ENCODE results near the gene CACNA1S.
A peak's percentile ranks its signal among the peaks of the same experiment; 100 is the strongest.

The CACNA1S gene

DNA sequence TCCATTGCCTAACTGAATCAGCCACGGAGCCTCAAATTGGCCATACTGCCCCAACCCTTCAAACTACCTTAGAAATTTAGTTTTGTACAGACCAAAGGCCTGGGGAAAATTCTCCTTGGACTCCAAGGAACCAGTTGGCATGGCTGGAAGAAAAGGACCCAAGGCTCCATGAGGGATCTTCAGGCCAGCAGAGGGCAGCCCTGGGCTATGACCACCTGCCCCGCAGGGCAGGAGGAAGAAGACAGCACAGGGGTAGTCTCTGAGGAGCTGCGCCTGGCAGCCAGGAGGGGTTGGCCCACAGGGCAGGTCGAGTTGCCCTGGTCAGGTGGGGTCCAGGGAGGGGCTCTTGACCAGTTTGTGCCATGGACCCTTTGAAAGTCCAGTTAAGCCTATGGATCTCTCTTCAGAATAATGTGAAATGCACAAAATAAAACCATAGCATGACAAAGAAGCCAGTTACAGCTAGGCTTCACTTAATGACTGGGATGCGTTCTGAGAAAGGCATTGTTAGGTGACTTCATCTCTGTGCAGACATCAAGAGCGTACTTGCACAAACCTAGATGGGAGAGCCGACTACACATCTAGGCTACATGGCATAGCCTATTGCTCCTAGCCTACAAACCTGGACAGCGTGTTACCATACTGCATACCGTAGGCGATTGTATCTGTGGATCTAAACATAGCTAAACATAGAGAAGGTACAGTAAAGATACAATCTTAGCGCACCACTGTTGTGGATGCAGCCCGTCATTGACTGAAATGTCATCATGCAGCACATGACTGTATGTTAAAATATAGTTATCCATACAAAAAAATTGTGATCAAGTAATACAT is 26.1 kb downstream of the CACNA1S start:
- peak; percentile 50 for DNase-seq (ENCODE audit: low read depth)
- no peak for TF ChIP-seq POLR2A (IDR thresholded peaks at IDR 0.05; ENCODE audit: extremely low read depth, insufficient read length)
- peak; percentile 54; the same call in 1 of the 2 replicates for TF ChIP-seq MYC (IDR thresholded peaks at IDR 0.05; ENCODE audit: low read depth, low read length)
- TF ChIP-seq, protein P1, sequence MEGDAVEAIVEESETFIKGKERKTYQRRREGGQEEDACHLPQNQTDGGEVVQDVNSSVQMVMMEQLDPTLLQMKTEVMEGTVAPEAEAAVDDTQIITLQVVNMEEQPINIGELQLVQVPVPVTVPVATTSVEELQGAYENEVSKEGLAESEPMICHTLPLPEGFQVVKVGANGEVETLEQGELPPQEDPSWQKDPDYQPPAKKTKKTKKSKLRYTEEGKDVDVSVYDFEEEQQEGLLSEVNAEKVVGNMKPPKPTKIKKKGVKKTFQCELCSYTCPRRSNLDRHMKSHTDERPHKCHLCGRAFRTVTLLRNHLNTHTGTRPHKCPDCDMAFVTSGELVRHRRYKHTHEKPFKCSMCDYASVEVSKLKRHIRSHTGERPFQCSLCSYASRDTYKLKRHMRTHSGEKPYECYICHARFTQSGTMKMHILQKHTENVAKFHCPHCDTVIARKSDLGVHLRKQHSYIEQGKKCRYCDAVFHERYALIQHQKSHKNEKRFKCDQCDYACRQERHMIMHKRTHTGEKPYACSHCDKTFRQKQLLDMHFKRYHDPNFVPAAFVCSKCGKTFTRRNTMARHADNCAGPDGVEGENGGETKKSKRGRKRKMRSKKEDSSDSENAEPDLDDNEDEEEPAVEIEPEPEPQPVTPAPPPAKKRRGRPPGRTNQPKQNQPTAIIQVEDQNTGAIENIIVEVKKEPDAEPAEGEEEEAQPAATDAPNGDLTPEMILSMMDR (IDR thresholded peaks at IDR 0.05; ENCODE audit: low read depth, low read length) = peak; percentile 70
- TF ChIP-seq, protein P2, sequence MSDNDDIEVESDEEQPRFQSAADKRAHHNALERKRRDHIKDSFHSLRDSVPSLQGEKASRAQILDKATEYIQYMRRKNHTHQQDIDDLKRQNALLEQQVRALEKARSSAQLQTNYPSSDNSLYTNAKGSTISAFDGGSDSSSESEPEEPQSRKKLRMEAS (IDR thresholded peaks at IDR 0.05; ENCODE audit: low read depth, low read length) = peak; percentile 37; the same call in 1 of the 2 replicates

DNA sequence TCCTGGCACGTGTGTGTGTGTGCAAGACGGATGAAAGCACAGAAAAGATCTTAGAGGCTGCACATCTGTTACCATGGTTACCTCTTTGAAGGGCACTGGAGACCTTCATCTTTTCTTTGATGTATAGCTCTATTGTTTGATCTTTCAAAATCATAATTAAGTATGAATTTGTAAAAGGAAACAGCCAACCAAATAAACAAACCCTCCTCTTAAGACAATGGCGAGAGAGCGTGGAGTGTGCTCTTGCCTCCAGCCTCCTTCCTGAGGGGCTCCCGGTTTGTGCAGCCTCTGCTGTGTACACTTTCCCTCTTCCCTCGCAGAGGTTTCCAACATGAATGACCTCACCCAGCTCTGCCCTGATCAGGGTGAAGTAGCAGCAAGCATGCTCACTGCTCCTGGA is 27.9 kb downstream of the CACNA1S start:
- no peak overlapping the region for H3K4me3 ChIP-seq (ENCODE audit: low read depth, low read length)
- no peak for DNase-seq (ENCODE audit: low read depth)
- TF ChIP-seq MYC (IDR thresholded peaks at IDR 0.05; ENCODE audit: low read depth, low read length) (no peak), POLR2A (IDR thresholded peaks at IDR 0.05; ENCODE audit: extremely low read depth, insufficient read length) (no peak)
- TF ChIP-seq, protein P1 (IDR thresholded peaks at IDR 0.05; ENCODE audit: low read depth, low read length) = no peak
- TF ChIP-seq, protein P2 (IDR thresholded peaks at IDR 0.05; ENCODE audit: low read depth, low read length) = no peak

More for the DNA sequence above, 26.1 kb downstream of the CACNA1S start:
- H3K4me3 ChIP-seq (ENCODE audit: low read depth, low read length) = no peak overlapping the region

DNA sequence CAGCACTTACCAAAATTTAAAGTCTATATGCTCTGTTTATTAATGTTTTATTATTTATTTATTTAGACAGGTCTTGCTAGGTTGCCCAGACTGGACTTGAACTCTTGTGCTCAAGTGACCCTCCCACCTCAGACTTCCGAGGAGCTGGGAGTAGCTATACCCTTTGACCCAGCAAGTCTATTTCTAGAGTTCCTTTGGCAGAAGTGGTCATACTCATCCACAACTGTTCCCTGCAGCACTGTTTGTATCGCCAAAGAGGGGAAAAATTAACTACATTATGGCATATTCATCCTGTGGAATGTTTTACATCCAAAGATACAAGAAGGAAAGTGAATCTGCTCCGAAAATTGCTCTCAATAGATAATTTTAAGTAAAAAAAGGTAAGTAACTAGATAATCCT is 28.5 kb downstream of the CACNA1S start:
- TF ChIP-seq, protein P1 (IDR thresholded peaks at IDR 0.05; ENCODE audit: low read depth, low read length) = no peak
- TF ChIP-seq MYC (IDR thresholded peaks at IDR 0.05; ENCODE audit: low read depth, low read length) (no peak), POLR2A (IDR thresholded peaks at IDR 0.05; ENCODE audit: extremely low read depth, insufficient read length) (no peak)
- TF ChIP-seq, protein P2 (IDR thresholded peaks at IDR 0.05; ENCODE audit: low read depth, low read length) = no peak

DNA sequence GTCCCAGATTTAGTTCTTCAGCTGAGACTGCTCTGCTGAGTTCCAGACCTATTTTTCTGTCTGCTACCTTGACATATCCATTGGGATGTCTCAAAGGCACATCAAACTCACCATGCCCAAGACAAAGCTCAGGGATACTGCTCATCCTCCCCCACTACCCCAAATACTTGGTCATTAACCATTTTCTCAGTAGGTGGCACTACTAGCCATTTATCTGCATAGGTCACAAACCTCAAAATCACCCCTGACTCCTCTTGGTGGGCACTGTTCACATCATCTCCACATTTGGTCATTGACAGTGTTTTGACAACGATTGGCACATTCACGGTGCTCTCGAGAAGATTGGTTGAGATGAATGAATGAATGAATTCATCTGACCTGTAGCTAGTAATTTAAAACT is 32.1 kb downstream of the CACNA1S start:
- TF ChIP-seq MYC (IDR thresholded peaks at IDR 0.05; ENCODE audit: low read depth, low read length) (no peak), POLR2A (IDR thresholded peaks at IDR 0.05; ENCODE audit: extremely low read depth, insufficient read length) (no peak)
- TF ChIP-seq, protein P2 (IDR thresholded peaks at IDR 0.05; ENCODE audit: low read depth, low read length) = no peak
- TF ChIP-seq, protein P1 (IDR thresholded peaks at IDR 0.05; ENCODE audit: low read depth, low read length) = no peak
- H3K4me3 ChIP-seq (ENCODE audit: low read depth, low read length) = no peak overlapping the region
- peak; percentile 14 for DNase-seq (ENCODE audit: low read depth)

More for the DNA sequence above, 28.5 kb downstream of the CACNA1S start:
- no peak overlapping the region for H3K4me3 ChIP-seq (ENCODE audit: low read depth, low read length)
- DNase-seq (ENCODE audit: low read depth) = no peak

DNA sequence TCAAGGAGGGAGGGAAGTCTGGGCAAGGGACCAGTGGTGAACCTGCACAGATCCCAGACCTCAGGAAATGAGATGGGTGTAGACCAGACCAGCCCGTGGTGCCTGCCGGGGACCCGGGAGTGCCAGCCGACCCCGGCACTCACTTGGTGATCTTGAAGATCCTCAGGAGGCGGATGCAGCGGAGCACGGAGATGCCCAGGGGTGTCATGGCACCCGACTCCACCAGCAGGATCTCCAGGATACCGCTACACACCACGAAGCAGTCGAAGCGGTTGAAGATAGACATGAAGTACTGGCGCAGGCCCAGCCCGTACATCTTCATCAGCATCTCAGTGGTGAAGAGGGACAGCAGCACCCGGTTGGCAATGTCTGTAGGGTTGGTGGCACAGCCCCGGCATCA is 34.5 kb downstream of the CACNA1S start:
- TF ChIP-seq, protein P1 (IDR thresholded peaks at IDR 0.05; ENCODE audit: low read depth, low read length) = no peak
- no peak for TF ChIP-seq MYC (IDR thresholded peaks at IDR 0.05; ENCODE audit: low read depth, low read length)
- TF ChIP-seq POLR2A (IDR thresholded peaks at IDR 0.05; ENCODE audit: extremely low read depth, insufficient read length) = no peak
- TF ChIP-seq, protein P2 (IDR thresholded peaks at IDR 0.05; ENCODE audit: low read depth, low read length) = no peak
- H3K4me3 ChIP-seq (ENCODE audit: low read depth, low read length) = no peak overlapping the region
- no peak for DNase-seq (ENCODE audit: low read depth)

All from NB4 (cell line).